GM12874 (cell line): Measurements from ENCODE around the gene ZNF101.

Experiments
- TF ChIP-seq, protein P1 (sequence below): IDR thresholded peaks from 2 replicates; pipeline ENCODE4 v1.5.1; 2011; ENCODE audit warnings: low read depth, mild to moderate bottlenecking, control low read depth, low read length, moderate library complexity; ENCODE audit not compliant: insufficient read depth

Gene ZNF101

DNA sequence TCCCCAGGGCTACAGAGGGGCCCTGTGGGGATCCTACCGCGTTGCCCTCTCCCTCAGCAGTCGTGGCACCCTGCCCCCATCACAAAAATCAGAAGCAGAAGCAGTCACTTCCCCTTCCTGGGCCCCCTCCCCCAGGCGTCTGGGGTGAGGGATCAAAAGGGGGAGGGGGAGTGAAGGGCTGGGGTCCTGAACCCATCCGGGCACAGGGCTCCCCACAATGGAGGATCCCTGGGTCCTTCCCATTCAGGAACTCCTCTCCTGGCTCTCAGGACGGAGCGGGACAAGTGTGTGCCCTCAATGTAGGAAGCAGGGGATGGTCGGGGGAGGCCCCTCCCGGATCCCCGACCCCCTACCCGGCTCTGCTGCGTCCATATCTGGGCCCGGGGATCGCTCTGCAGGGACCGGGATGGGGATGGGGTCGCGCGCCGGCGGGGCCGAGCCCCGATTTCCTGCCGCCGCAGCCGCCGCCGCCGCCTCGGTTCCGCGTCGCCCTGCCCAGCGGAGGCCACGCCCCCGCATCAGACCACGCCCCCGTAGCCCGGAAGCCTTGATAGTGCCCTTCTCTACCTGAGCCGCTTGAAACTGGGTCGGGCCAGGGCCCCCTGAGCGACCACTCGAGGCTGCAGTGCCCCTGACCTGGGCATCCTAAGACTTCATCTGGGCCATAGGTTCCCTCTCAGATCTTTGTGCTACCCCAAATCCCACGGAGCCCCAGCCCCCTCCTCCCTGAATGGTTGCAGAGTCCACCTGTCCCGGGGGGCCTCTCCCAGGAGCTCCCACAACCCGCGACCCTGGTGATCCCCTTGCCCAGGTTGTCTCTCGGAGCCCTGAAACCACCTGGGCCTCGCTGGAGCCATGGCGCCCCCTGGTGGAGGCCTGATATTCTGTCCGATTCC is 25.2 kb upstream of the ZNF101 start, which contains the start of gene GMIP:
TSS of gene GMIP (minus strand) at position 500 of the 896 bp plus-strand sequence. CDS start at position 372, 128 bp downstream.
- TF ChIP-seq, protein P1, sequence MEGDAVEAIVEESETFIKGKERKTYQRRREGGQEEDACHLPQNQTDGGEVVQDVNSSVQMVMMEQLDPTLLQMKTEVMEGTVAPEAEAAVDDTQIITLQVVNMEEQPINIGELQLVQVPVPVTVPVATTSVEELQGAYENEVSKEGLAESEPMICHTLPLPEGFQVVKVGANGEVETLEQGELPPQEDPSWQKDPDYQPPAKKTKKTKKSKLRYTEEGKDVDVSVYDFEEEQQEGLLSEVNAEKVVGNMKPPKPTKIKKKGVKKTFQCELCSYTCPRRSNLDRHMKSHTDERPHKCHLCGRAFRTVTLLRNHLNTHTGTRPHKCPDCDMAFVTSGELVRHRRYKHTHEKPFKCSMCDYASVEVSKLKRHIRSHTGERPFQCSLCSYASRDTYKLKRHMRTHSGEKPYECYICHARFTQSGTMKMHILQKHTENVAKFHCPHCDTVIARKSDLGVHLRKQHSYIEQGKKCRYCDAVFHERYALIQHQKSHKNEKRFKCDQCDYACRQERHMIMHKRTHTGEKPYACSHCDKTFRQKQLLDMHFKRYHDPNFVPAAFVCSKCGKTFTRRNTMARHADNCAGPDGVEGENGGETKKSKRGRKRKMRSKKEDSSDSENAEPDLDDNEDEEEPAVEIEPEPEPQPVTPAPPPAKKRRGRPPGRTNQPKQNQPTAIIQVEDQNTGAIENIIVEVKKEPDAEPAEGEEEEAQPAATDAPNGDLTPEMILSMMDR = peak; percentile 84

DNA sequence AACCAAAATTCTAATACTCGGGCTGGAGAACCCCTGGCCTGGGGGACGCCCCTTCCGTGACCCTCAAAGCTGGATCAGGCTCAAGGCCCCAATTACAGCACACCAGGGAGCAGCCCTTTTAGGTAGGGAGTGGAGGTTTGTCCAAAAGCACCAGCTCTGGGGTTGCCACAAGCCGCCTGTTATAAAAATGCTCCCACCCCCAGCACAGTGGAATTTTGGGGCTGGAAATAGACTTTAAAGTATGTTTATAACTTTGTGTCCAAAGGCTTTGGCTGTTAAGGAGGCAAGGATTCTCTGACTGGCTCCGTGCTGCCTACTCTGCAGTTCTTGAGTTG is 24.6 kb upstream of the ZNF101 start:
- TF ChIP-seq, protein P1 = no peak

DNA sequence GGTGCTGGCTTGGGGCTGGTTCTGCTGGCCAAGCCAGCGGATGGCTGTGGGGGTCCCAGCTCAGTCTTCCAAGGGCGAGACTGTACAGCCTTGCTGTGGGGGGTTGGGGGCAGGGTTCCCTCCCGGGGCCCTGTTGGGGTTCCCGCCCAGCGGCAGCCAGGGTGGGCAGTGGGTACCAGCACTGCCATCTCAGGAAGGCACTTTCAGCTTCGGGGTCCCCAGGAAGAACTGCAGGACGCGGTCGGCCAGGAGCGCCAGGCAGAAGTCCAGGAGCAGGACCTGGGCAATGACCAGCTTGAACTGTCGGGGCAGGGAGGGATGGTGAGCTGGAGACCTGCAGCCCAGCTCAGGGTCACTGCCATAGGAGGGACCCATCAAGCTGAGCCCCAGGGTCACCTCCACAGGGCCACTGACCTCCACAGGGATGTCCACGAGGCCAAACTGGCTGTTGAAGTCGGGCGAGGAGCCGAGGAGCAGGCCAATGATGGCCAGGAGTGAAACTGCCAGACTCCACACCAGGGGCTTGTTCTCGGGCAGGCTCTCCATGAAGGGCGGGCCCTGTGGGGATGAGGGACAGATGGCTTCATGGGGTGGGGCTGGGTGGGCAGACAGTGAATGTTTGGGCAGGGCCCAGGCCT is 23.3 kb upstream of the ZNF101 start:
- TF ChIP-seq, protein P1 = no peak

DNA sequence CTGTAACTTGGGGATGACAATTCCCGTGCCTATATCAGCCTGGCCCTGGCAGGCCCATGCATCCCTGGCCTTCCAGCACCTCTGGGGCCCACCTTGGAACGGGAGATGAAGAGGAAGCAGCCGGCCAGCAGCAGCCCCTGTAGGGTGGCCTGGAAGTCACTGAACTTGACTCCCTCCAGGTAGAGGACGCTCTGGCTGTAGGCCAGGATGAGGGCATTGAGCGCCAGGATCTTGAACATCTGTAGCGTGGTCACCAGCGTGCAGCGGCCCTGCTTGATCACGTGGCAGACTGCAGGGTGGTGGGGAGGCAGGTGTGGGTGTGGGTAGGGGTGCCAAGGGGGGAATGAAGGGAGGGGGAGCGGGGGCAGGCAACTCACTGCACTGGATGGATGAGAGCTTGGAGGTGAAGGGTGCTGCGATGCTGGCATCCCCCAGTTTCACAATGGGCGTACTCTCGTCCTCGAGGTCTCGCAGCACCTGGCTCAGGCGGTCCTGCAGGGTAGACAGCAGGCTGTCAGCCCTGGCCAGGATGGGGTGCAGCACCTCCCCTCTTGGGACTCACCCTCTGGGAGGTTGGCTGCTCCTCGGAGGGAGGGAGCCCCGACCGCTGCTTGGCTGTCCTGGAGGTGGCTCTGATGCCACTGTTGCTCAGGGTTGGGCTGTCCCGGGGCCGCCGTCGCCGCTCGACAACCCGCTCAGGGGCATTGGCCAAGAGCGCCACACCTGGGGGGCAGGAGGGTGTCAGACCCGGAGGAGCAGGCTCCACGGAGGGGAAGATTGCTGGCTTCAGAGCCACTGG is 21.4 kb upstream of the ZNF101 start:
- TF ChIP-seq, protein P1 = no peak

DNA sequence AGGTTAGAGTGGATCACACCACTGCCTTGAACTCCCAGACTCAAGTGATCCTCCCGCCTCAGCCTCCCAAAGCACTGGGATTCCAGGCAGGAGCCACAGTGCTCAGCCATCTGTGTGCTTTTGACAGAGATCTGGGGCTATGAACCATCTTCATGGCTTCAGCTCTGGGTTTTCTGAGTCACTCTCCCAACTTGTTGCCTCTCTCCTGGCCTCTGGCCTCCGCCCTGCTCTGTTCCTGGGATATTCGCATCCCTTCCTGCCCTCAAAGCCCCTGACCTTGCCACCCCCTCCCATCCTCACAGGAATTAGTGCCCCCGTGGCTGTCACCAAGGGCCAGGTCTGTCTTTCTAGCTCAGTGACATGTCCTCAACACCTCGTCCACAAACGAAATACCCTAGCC is 19.5 kb upstream of the ZNF101 start:
- TF ChIP-seq, protein P1 = no peak

DNA sequence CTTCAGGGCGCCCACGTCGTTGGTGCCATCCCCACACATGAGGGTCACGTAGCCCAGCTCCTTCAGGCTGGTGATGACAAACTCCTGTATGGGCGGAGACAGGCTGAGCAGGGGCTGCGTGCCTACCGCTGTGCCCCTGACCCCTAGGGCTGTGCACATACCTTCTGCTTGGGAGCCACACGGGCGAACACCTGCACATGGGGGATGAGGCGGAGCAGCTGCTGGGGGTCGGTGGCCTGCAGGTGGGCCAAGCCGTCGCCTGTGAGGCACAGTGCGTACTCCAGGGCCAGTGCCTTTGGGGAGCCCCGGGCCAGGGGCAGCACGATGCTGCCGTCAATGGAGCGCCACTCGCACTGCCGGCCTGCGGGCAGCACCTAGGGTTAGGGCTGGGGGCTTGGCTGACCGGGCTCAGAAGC is 19.1 kb upstream of the ZNF101 start:
- TF ChIP-seq, protein P1 = no peak

DNA sequence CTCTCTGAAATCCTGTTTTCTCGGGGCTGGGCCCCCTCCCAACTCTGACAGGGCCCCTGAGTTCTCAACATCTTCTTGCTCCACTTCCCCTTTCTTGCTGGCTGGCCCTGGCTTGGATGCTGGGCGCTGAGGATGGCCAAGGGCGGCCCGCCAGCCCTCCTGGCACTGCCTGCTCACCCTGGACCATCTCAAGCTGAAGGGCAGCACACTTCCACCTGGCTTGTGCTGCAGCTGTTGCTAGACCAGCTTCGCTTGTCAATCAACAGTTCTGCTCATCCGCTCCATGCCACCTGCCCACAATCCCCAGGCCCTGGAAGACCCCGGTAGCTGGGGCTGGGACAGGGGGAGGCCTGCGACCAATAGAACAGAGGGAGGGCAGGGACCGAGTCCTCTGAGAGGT is 18.3 kb upstream of the ZNF101 start:
- TF ChIP-seq, protein P1 = no peak
